Effector CD8-positive, alpha-beta T cell (primary cell): ENCODE measurements around the gene PRG2.
"Not testable (repeated sequence)": the region's sequence is repeated elsewhere in the genome, so short reads cannot be mapped to it uniquely, and the experiment has no call there.

ENCODE experiments used
- DNase-seq: peaks from one replicate; lab custom pipeline; 2025; lab: John Stamatoyannopoulos, UW

Gene PRG2

DNA sequence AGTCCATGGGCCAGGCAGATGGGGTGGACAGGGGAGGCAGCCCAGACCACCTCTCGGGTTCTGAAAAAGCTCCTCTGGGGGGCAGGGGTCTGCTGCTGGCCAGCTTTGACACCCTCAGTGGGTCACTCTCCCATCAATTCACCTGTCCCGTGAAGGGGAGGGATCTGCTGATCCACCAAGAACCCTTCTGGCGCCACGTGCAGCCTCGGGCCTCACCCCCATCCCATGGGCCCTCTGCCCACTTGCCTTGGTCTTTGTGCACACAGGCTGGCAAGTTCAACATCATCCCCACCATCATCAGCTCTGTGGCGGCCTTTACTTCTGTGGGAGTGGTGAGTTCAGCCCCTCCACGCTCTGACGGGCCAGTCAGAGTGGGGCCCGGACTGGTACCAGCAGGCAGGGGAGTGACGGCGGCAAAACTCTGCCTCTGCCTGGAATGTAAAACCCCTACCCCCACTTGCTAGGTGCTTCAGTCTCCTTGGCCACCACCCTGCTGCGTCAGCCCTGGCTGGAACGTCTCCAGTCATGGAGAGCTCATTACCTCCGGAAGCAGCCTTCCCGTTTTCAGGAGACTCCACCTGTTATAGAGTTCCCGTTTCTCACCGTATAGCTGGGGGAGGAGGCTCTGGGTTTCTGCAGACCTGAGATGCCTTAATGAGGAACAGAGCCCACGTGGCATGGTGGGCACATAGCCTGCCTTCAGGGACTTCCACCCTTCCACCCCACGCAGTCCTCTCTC lies 22.2 kb downstream of the PRG2 start:
- DNase-seq: no peak

DNA sequence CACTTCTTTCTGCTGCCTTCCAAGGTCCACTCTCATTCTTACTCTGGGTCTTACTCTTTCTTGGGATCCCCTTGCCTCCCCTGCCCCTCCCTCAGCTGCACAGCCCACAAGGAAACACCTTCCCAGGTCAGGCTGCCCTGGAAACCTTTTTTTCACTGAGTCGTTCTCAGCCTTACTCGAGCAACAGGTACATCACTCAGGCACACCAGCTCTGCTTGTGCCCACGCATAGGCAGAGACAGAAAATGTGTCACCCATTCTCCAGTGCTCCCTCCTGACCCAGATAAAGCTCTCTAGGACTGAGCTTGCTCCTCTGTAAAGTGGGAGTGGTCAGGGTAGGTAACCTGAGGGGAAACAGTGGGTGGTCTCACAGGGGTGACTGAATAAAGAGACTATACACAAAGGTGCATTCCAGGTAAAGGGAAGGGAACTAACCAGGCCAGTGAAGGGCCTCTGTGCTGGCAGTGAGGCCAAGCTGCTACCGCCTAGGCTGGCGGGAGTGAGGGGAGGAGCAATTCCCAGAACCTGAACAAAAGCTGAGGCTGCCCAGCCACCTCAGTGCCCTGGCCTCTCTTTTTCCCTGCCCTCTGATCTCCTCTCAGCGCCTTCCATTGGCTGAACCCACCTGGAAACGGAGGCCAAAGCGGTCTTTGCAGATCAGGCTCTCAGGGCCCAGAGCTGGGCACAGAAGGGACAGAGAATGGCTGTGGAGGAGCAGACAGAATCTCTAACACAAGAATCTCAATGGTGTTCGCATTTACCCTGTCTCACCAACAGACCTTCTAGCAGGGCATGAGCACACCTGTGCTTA lies 25.4 kb downstream of the PRG2 start:
- no peak for DNase-seq

DNA sequence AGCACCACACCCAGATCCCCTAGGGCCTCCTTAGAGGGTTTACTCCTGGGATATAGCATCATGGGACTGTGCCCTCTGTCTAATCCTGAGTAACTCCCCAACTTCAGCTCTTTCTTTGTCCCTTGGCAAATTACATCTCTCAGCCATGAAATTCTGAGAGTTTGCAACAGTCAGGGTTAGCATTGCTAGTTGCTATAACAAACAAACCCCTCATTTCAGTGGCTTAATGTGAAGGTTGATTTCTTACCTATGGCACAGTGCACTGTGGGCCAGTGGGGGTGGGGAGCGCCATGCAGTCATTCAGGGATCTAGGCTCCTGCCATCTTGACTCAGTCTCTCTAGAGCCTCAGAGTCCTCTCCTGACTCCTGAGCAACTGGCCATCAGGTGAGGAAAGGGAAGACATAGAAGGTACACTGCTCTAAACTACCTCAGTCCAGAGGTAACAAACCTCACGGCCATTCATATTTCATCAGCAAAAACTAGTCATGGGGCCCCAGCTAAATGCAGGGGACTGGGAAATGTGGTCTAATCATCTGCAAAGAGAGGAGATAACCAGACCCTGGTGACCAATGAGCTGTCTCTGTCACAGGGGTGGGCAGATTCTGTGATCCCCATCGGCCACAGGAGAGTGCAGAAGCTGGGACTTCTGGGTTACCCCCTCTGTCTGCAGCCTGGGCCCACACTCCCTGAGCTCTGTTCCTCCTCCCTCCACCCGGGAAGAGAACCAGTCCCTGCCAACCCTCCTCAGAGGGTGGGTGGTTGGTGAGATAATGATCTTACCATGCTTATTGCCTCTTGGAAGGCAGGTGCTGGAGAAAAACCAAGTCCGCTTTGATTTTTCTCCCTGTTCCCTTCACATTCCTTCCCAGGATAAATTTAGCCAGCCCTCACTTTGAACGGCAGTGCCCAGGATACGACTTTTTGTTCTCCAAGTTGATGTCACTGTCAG lies 27.0 kb downstream of the PRG2 start:
- no peak for DNase-seq

DNA sequence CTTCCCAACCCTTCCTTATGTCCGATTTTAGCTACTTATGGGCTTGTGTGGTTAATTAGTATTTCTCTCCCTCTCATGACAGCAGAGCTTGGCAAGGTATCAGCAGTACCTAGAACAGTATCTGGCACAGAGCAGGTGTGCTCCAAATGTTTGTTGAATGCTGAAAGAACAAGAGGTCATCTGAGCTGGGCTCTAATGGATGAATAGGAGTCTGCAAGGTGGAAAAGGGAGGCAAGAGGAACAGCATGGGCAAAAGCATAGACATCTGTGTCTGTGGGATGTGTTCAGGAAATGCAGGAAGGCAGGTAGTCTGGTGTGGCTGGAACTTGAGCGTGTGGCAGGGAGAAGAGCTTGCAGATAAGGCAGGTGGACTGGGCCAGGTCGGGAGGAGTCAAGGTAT lies 28.5 kb downstream of the PRG2 start:
- DNase-seq: no peak

DNA sequence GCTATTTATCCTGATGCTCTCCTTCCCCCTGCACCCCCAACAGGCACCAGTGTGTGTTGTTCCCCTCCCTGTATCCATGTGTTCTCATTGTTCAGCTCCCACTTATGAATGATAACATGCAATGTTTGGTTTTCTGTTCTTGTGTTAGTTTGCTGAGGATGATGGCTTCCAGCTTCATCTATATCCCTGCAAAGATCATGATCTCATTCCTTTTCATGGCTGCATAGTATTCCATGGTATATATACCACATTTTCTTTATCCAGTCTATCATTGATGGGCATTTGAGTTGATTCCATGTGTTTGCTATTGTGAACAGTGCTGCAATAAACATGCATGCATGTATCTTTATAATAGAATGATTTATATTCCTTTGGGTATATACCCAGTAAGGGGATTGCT lies 29.0 kb downstream of the PRG2 start:
- DNase-seq: not testable (repeated sequence)

DNA sequence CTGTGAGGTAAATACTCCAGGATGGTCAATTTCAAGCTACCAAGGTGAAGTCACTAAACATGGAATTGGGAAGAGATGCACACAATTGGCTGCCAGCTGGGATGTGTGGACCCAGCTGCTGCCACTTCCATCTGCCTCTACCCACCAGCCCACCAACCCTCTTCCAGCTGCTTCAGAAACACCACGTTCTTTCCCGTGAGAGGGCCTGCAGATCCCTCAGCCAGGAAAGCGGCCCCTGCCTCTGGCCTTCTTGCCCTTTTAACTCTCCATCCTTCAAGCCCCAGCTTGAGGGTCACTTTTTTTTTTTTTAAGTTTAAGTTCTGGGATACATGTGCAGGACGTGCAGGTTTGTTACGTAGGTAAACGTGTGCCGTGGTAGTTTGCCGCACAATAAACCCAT lies 29.5 kb downstream of the PRG2 start:
- DNase-seq: no peak

DNA sequence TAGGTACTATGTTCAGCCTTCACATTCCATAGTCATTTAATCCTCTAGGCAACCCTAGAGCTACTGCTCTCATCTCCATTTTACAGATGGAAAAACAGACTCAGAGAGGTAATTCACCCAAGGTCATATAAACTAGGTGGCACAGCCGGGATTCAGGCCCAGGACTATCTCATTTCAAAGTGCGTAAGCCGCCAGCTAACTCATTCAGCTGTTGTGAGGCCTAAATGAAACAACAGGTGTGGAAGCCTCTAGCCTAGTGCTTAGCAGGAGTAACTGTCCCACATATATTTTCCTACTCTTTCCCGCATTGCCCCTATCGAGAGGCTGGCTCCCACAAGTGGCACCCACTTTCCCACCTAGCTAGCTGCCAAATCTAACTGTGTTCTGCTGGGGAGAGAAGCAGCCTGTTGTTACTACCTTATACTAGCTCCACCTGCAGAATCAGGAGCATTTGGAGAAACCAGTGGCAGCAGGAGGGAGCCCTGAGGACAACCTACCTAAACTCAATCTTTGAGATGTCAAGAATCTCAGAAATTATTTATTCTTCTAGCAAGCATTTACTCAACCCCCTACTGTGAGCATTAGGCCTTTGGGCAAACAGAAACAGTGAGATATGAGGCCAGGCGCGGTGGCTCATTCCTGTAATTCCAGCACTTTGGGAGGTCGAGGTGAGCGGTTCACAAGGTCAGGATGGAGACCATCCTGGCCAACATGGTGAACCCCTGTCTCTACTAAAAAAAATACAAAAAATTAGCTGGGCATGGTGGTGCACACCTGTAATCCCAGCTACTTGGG lies 30.4 kb downstream of the PRG2 start:
- DNase-seq: no peak

DNA sequence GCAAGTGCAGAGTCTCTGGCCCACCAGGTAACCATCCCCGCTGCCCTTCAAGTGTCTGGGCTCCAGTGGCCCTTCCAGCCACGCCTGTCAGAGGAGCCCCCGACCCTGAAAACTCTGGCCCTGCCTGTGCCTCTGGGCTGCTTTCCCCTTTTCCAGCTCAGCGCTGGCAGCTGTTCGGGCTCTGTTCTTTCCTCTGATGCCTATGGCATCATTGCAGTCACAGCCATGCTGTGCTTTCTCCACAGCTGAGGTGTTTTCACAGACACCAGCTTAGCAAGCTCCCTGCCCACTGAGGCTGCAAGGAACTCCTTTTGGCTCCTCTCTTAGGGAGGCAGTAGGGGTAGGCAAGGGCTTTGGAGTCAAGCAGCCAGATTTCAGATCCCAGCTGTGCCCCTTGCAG lies 31.1 kb downstream of the PRG2 start:
- no peak for DNase-seq

DNA sequence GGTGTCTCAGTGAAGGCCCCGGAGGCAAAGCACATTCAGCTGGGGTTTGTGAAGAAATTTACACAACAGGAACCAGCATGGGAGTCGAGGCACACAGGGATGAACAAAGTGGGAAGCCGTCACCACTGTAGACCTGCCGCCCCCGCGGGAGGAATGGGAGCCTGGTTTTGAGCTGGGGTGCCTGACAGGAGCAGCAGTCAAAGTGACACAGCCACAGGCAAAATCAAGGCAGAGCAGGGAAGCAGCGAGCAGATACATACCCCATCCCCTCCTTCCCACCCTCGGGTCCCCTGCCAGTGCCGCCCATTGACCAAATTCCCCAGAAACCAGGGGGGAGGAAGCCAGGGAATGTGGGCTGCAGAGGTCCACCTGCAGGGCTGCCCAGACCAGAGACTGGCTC lies 31.5 kb downstream of the PRG2 start:
- DNase-seq: no peak

DNA sequence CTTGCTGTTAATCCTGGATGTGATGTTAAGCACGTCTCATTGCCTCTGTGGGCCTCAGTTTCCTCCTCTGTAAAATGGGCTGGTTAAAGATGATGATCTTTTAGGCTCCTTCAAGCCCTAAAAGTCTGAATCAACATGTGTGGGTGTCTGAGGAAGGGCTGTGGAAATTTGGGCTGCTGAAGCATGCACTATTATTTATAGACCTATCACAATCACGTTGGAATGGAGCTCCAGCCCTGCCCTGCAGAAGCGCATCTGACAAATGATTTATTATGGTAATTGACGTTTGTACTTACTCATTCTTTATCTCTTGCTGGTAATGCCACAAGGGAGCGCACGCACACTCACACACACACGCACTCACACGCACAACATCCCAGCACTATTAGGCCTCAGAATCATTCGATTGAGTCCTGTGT lies 31.9 kb downstream of the PRG2 start:
- DNase-seq: no peak

DNA sequence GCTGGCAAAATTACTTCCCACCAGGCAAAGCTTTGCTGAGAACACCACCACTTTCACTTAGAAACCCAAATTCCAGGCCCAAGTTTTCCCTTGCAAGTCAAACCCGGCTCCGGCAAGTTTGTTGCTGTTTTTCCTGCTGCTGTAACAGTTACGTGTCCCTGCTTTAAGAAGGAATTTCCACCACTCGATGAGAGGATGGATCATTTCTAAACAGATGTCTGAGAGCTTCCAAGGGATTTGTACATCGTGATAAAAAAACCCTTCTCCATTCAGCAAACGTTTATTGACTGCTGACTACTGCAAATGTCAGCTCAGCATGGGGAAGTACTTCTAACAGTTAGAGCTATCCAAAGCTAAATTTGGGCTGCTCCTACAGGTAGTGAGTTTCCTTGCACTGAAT lies 32.6 kb downstream of the PRG2 start:
- DNase-seq: no peak

DNA sequence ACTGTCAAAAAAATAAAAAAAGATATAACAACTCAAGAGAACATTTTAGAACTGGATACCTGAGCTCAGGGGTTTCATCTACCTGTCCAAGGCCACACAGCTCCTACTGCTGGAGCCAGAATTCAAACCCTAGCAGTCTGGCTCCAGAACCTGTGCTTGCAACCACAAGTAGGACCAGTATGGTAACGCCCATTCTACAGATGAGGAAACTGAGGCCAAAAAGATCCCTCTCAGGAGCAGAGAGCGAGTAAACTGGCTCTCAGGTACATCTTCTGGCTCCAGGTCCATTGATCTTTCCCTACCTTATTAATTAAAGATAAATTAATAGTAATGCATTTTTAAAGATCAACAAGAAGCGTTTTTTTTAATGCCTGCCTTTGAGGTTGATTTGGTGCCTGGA lies 33.1 kb downstream of the PRG2 start:
- DNase-seq: no peak

DNA sequence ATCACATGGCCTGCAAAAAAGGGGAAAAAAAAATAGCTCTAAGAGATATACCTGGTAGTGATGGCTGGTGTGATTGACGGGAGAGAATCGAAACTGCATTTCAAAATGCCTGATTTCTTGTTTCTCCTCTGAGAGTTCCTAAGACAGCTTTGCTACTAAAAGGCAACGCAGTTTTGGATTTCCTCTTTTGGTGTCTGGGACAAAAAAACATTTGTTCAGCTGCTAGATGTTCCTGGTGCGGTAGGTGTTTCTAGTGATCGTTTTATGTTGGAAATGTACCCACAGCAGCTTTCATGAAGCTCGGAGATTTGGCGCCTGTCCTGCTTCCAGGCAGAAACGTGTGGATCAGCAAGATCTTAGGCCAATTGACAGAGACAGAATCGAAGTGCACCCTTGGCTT lies 34.2 kb downstream of the PRG2 start:
- no peak for DNase-seq

DNA sequence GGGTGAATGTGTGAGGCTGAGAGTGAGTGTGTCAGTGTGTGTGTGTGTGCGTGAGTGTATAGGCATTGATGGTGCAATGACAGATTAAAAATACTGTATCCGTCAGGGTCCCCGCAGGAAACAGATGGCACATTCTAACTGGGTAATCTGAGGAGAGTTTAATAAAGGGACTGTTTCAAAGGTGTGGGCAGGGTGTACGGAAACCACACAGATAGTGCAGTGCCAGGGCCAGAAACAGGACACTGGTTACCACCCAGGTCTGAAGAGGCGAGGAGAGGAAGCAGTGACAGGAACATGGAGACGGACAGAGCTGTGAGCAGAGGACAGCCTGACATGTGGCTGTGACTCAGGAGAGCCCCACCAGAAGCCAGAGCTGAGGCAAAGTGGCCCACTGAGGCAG lies 35.8 kb downstream of the PRG2 start:
- DNase-seq: no peak

DNA sequence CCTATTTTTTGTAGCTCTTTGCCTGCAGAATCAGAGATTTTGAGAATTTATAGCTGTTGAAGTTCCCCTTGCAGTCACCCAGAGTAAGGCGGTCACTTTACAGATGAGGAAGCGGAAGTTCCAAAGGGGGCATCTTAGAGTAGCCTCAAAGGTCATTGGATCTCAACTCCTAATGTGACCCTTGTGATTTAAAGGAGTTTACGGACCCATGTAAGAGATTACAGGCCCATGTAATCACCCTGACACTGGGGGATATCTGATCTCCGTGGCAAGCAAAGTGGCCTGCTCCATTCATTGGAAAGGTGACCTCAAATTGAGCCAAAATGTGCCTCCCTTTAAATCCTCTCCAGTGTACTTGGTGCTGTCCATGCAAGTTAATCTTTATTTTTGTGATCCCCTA lies 36.6 kb downstream of the PRG2 start:
- no peak for DNase-seq

DNA sequence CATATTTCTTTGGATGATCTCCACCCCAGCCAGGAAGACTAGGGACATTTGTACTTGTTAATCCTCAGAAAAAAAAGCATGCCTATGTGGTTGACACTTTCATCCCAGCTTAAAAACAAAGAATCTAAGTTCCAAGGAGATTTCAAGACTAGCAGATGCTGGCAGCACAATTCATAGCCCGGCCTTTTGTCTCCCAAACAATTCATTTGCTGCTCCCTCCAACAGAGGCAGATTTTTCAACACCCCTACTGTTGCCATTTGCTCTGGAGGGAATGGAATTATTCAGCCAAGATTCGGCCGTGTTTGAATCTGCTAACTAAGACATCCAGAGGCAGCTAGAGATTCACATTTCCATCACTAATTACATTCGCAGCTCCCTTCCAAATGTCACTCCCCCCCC lies 37.0 kb downstream of the PRG2 start:
- DNase-seq: no peak

DNA sequence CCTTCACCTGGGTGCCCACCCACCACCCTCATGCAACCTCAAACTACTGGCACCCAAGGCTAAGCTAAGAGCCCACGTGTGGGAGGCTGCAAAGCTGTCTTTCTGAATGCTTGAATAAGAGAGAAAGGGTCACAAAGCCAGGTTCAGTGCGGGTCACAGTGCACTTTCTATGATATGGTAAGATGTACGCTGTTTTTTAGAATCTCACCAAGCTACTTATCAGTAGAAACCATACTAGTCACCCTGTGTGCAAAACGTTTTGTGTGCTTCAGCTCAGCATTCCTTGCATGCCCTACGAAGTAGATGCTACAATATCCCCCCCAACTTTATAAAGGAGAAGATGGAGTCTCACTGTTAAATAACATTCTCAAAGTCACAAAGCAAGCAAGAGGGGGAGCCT lies 37.4 kb downstream of the PRG2 start:
- no peak for DNase-seq

DNA sequence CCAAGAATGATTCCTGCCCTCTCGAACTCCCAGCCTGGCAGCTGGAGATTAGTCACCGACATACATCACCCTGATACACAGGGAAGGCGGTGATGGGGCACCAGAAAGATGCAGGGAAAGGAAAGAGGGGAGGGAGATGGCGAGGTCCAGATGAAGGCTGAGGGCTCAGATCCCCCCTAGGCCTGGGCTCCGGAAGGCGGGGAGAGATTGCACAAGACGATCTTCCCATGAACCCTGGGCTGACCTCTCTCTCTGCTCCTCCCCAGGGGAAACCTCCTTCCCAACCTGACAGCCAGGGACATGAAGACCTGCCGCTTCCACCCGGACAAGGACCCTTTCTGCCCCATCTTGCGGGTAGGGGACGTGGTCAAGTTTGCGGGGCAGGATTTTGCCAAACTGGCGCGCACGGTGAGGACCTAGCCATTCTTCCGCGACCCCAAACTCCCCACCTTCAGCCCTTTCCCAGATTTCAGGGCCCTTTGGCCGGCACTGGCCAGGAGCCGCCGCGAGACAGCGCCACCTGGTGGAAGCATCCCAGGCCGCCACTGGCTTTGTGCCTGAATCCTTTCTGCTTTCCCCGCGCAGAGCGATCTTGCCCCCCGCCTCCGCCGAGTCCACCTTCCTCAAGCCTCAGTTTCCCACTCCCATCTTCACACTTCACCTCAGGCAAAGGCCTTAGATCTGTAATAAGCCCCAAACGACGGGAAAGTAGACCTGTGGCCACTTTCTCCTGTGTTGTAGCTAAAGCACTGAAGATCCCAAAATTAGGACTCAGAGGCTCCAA lies 40.8 kb downstream of the PRG2 start:
- DNase-seq: peak; percentile 50

DNA sequence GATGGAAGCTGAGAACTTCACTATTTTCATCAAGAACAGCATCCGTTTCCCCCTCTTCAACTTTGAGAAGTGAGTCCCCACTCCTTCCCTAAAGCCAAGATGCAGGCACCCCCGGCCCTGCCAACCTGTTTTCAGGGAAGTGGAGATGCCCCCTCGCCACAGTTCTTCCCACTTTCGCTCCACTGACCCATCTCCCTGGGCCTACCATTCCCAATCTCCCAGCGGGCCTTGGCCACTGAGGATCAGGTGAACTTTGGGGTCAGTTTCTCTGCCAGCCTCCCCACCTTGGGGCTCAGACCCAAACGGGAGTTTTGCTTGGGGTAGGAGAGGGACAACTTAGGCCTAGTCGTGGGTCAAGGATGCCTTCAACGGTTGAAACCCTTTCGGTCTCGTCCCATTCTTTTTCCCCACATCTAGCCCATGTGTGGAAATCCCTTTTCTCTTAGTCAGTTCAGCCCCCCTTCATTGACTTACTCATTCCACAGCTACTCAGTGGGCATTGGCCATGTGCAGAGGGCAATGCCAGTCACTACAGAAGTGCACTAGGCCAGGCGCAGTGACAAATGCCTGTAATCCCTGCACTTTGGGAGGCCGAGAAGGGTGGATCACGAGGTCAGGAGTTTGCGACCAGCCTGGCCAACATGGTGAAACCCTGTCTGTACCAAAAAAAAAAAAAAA lies 41.7 kb downstream of the PRG2 start:
- no peak for DNase-seq

DNA sequence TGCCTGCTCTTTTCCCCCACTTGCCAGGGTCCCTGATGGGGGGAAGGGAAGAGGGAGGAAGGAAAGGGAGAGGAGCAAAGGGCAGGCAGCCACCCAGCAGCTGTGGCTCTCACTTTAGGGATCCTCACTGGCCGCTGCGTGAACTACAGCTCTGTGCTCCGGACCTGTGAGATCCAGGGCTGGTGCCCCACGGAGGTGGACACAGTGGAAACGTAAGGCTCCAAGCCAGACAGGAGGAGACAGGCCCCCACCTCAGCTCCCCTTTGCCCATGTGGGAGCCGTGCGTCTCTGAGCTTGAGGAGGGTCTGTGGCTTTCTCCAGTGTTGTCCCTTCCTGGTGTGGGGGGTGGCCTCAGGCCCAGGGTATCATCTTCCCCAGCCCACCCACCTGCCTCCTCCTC lies 42.4 kb downstream of the PRG2 start:
- DNase-seq: no peak
